Panc1 (cell line): ENCODE results near the gene PARD3. TPM values are rescaled to one million over a fixed set of nuclear protein-coding genes. Genes with fewer than 3 reads are reported as not detected.

Experiments used
- ATAC-seq: fragments of 200-7000 bp; cut with Tn5 transposase; 2 replicates; pipeline ENCODE4 v1.9.1; 2020; ENCODE audit warnings: mild to moderate bottlenecking, moderate library complexity
- BruUV-seq: library from RNA; stranded (reverse); fragments of 400-500 nt; replicated peaks from 2 replicates; lab custom pipeline; 2021; lab: Mats Ljungman, UMichigan
- CTCF ChIA-PET: fragments of 300-600 bp; sonication (Branson Sonifier 250); formaldehyde crosslinking; loops from one replicate; lab custom pipeline; 2022; ENCODE audit warnings: antibody characterized with exemption; lab: Charles Lee
- POLR2A ChIA-PET: fragments of 300-600 bp; sonication (Branson Sonifier 250); formaldehyde crosslinking; loops from one replicate; lab custom pipeline; 2022; ENCODE audit warnings: antibody characterized with exemption; lab: Charles Lee
- DNase-seq: peaks from one replicate; pipeline ENCODE4 v3.0.0-alpha.2; 2010; ENCODE audit warnings: low read depth, low spot score
- H3K27ac ChIP-seq: 2 replicates; pipeline ENCODE4 v1.5.1; 2011; ENCODE audit warnings: mild to moderate bottlenecking, low read length, inconsistent platforms
- H3K27me3 ChIP-seq: fragments of 200-500 bp; sonication (Bioruptor generic); 2 replicates; pipeline ENCODE4 v1.6.0; 2014; ENCODE audit warnings: low read length, inconsistent platforms; ENCODE audit not compliant: control insufficient read depth, insufficient read depth
- H3K36me3 ChIP-seq: fragments of 200-500 bp; sonication (Bioruptor generic); 2 replicates; pipeline ENCODE4 v1.5.1; 2014; ENCODE audit warnings: inconsistent platforms, mild to moderate bottlenecking, low read length, moderate library complexity; ENCODE audit not compliant: control insufficient read depth, insufficient read depth
- H3K4me1 ChIP-seq: 2 replicates; pipeline ENCODE4 v1.5.1; 2011; ENCODE audit warnings: inconsistent platforms, mild to moderate bottlenecking, low read length, moderate library complexity; ENCODE audit not compliant: control insufficient read depth, insufficient read depth
- H3K4me3 ChIP-seq, 2 experiments: 2 replicates each; pipeline ENCODE4 v1.5.1; 2011 to 2012; ENCODE audit warnings: low read depth in 2 of 2, low read length in 2 of 2, mild to moderate bottlenecking in 2 of 2, inconsistent platforms in 1 of 2, moderate library complexity in 1 of 2
- H3K9me3 ChIP-seq: fragments of 200-500 bp; sonication (Bioruptor generic); 2 replicates; pipeline ENCODE4 v1.5.1; 2014; ENCODE audit warnings: low read depth, mild to moderate bottlenecking, inconsistent platforms, low read length, moderate library complexity; ENCODE audit not compliant: control insufficient read depth, insufficient read depth
- CTCF ChIP-seq: fragments of 450-650 bp; IDR thresholded peaks from 2 replicates; pipeline ENCODE4 v1.5.1; 2017; ENCODE audit warnings: mild to moderate bottlenecking
- POLR2AphosphoS5 ChIP-seq: IDR thresholded peaks from 2 replicates; pipeline ENCODE4 v1.6.1; 2012; ENCODE audit warnings: mild to moderate bottlenecking, low read depth, low read length, moderate library complexity
- REST ChIP-seq, 2 experiments: IDR thresholded peaks; 2 replicates each; pipeline ENCODE4 v1.6.1; 2011 to 2012; ENCODE audit warnings: low read depth in 2 of 2, control low read depth in 1 of 2, low read length in 1 of 2, mild to moderate bottlenecking in 1 of 2, moderate library complexity in 1 of 2; ENCODE audit not compliant: insufficient read depth in 1 of 2
- SIN3A ChIP-seq: IDR thresholded peaks from 2 replicates; pipeline ENCODE4 v1.6.1; 2012; ENCODE audit warnings: low read depth, mild to moderate bottlenecking, low read length, moderate library complexity, borderline replicate concordance; ENCODE audit not compliant: insufficient read depth
- TCF7L2 ChIP-seq: IDR thresholded peaks from 2 replicates; pipeline ENCODE4 v1.6.1; 2011; ENCODE audit warnings: mild to moderate bottlenecking, low read depth, low read length, inconsistent platforms
- in situ Hi-C: cut with HindIII; loops from 2 replicates; pipeline ENCODE4 v1.10.0; 2016; ENCODE audit warnings: low sequenced_read_pairs, low pct_unique_long_range_greater_than_20kb
- intact Hi-C: fragments of 100-400 bp; cut with micrococcal nuclease; formaldehyde crosslinking; loops from one replicate; pipeline ENCODE4 v1.10.0; 2022; ENCODE audit not compliant: unreplicated experiment
- total RNA-seq: library from RNA; stranded (reverse); gene quantifications from one replicate; pipeline ENCODE4 v1.2.1, GENCODE V29; 2021; ENCODE audit not compliant: unreplicated experiment

Gene PARD3
- total RNA-seq, 1 experiment from 2014 or later, result 29.8 TPM

DNA sequence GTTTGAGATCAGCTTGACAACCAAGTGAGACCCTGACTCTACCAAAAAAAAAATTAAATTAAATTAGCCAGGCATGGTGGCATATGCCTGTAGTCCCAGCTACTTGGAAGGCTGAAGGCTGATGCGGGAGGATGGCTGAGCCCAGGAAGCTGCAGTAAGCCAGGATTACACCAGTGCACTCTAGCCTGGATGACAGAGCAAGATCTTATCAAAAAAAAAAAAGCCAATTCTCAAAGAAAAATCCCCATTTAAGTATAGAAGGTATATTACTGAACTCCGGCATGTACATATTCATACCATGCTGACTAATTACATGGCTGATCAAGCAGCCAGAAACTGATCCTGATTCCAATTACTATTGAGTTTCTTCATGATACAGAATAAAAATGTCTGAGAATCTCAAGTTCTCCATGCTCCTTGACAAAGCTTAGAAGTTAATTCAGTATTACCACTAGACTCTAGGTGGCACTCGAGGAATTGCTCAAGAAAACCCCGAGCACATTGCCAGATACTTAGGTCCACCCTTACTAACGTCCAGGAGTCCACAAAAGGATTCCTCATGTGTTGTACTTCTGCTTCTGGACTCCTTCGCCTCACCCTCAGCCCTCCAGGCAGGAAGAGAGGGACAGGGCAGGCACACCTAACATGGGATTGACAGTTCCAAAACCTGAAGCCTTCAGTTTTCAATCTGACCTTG is 148.9 kb downstream of the PARD3 start:
- BruUV-seq, result no TSS peak
- no peak overlapping the region for H3K27ac ChIP-seq
- no peaks in the 10 kb centered on the region for H3K36me3 ChIP-seq
- TF ChIP-seq CTCF, result peak; percentile 68
- TF ChIP-seq POLR2AphosphoS5, result no peak
- no peak overlapping the region for H3K4me3 ChIP-seq
- ATAC-seq (peak; percentile 86), DNase-seq (peak; percentile 76)
- intact Hi-C loops, result loop anchor here (10.0 kb wide), 2 partner anchors 149 to 289 kb away; partner anchors contain the start of gene PARD3
- in situ Hi-C loops, result no loop called here
- ChIA-PET CTCF (interaction anchor here (0.6 to 1.0 kb wide), 4 partner anchors 296 to 1327 kb away, joined by 3 to 12 read pairs (median 4); no protein-coding TSS in a partner anchor), POLR2A (no interaction called here)
- H3K27me3 ChIP-seq, result no peaks in the 10 kb centered on the region
- H3K9me3 ChIP-seq, result no peaks in the 10 kb centered on the region
- peaks cover 2% of the 10 kb centered on the region; the same call in 1 of the 2 replicates for H3K4me1 ChIP-seq

DNA sequence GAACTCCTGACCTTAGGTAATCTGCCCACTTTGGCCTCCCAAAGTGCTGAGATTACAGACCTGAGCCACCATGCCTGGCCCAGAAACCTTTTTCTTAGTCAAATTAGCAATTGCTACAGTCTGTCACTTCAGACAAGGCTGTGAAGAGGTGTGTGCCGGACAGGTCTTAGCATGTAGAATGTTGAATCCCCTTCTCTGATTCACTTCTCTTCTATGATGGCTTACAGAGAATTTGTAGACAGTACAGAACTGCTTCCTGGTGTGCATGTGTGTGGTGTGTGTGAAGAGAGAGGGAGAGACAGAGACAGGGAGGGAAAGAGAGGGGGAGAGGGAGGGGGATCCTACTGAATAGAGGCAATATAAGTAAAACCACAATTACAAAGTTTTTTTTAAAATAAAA is 150.4 kb downstream of the PARD3 start:
- H3K36me3 ChIP-seq, result no peaks in the 10 kb centered on the region
- TF ChIP-seq REST (IDR thresholded peaks at IDR 0.05; ENCODE audit: insufficient read depth in 1 of 2, low read depth in 2 of 2, low read length in 1 of 2), result no peak
- TF ChIP-seq TCF7L2, result no peak
- H3K27me3 ChIP-seq, result no peaks in the 10 kb centered on the region
- intact Hi-C loops (loop anchor here (10.0 kb wide), 2 partner anchors 150 to 290 kb away; partner anchors contain the start of gene PARD3), in situ Hi-C loops (no loop called here)
- ChIA-PET POLR2A (no interaction called here), CTCF (no interaction called here)
- no TSS peak for BruUV-seq
- ATAC-seq (no peak), DNase-seq (no peak)
- H3K4me1 ChIP-seq, result peaks cover 2% of the 10 kb centered on the region; the same call in 1 of the 2 replicates
- H3K4me3 ChIP-seq, result no peak overlapping the region
- no peak overlapping the region for H3K27ac ChIP-seq
- H3K9me3 ChIP-seq, result no peaks in the 10 kb centered on the region

DNA sequence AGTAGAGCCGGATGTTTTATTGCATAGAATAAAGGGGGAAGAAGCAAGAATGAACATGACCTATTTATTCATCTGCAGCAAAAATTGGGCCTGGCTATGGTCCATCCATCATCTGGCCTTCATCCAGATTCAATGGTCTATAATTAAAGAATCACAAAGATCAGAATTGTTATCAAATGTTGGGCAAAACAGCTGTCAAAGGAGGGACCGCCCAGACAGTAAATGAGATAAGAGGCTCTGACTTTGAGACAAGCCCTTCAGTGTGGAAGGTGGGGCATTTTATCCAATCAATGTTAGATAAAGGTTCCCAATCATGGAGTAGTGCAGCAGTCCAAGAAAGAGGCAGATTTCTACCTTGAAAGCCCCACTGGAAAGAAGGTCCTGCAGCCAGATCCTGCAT is 153.5 kb downstream of the PARD3 start:
- no peak for DNase-seq
- Histone ChIP-seq H3K4me3 (no peak overlapping the region), H3K27ac (no peak overlapping the region), H3K9me3 (no peaks in the 10 kb centered on the region), H3K4me1 (no peaks in the 10 kb centered on the region), H3K27me3 (no peaks in the 10 kb centered on the region), H3K36me3 (no peaks in the 10 kb centered on the region)
- intact Hi-C loops, result loop anchor here (10.0 kb wide), 2 partner anchors 153 to 293 kb away; partner anchors contain the start of gene PARD3
- in situ Hi-C loops, result no loop called here
- ChIA-PET POLR2A (no interaction called here), CTCF (no interaction called here)
- TF ChIP-seq SIN3A, result no peak
- TF ChIP-seq TCF7L2, result no peak
- TF ChIP-seq CTCF, result no peak
- no peak for ATAC-seq
- BruUV-seq, result no TSS peak
